IMR-90 (cell line): ENCODE measurements around the gene ABHD17C. TPM values are rescaled to one million over a fixed set of nuclear protein-coding genes. Genes with fewer than 3 reads are reported as not detected.

Experiments
- ATAC-seq: fragments of 200-7000 bp; cut with Tn5 transposase; 2 replicates; pipeline ENCODE4 v1.9.1; 2020; ENCODE audit warnings: low read depth, mild to moderate bottlenecking, moderate library complexity
- BruUV-seq: library from RNA; stranded (reverse); fragments of 400-500 nt; replicated peaks from 2 replicates; lab custom pipeline; 2021; lab: Mats Ljungman, UMichigan
- CTCF ChIA-PET: fragments of 300-600 bp; formaldehyde crosslinking; extraction: SDS; loops from one replicate; lab custom pipeline; 2021; ENCODE audit warnings: antibody characterized with exemption; lab: Yijun Ruan, JAX
- POLR2A ChIA-PET: fragments of 300-600 bp; sonication (Branson Sonifier 250); formaldehyde crosslinking; loops from one replicate; lab custom pipeline; 2022; ENCODE audit warnings: antibody characterized with exemption; ENCODE audit not compliant: unreplicated experiment; lab: Charles Lee
- DNase-seq: peaks from one replicate; pipeline ENCODE4 v3.0.0; 2013
- H2AFZ ChIP-seq: replicated peaks from 2 replicates; pipeline ENCODE3; 2013; ENCODE audit warnings: low read length, mild to moderate bottlenecking; ENCODE audit not compliant: poor library complexity
- H2AK5ac ChIP-seq: 2 replicates; pipeline ENCODE4 v1.6.1; 2013; ENCODE audit warnings: low read depth, low read length, inconsistent platforms
- H2AK9ac ChIP-seq: replicated peaks from 2 replicates; pipeline ENCODE3; 2013; ENCODE audit warnings: mild to moderate bottlenecking, low read depth, low read length, moderate library complexity; ENCODE audit not compliant: poor library complexity
- H2BK120ac ChIP-seq: 2 replicates; pipeline ENCODE4 v1.6.1; 2013; ENCODE audit warnings: low read depth, low read length, inconsistent platforms
- H2BK15ac ChIP-seq: 3 replicates; pipeline ENCODE4 v1.6.1; 2013; ENCODE audit warnings: low read depth, low read length, inconsistent platforms
- H2BK20ac ChIP-seq: 2 replicates; pipeline ENCODE4 v1.6.1; 2013; ENCODE audit warnings: low read depth, mild to moderate bottlenecking, inconsistent platforms, low read length, moderate library complexity
- H2BK5ac ChIP-seq: 2 replicates; pipeline ENCODE4 v1.6.1; 2013; ENCODE audit warnings: mild to moderate bottlenecking, low read depth, low read length, inconsistent platforms; ENCODE audit not compliant: poor library complexity, severe bottlenecking
- H3K14ac ChIP-seq: replicated peaks from 2 replicates; pipeline ENCODE4 v1.6.1; 2013; ENCODE audit warnings: low read depth, low read length, inconsistent platforms
- H3K18ac ChIP-seq: 2 replicates; pipeline ENCODE4 v1.6.1; 2013; ENCODE audit warnings: low read depth, low read length, control low read depth
- H3K23ac ChIP-seq: 2 replicates; pipeline ENCODE4 v1.6.1; 2013; ENCODE audit warnings: low read depth, low read length, inconsistent platforms
- H3K27ac ChIP-seq: 2 replicates; pipeline ENCODE4 v1.5.1; 2013; ENCODE audit warnings: mild to moderate bottlenecking, control low read depth, low read length; ENCODE audit not compliant: insufficient read depth
- H3K27me3 ChIP-seq: 2 replicates; pipeline ENCODE4 v1.6.1; 2013; ENCODE audit warnings: low read length; ENCODE audit not compliant: control insufficient read depth, insufficient read depth
- H3K36me3 ChIP-seq: 2 replicates; pipeline ENCODE4 v1.6.1; 2013; ENCODE audit warnings: low read length, mixed read lengths; ENCODE audit not compliant: control insufficient read depth, insufficient read depth
- H3K4ac ChIP-seq: 2 replicates; pipeline ENCODE4 v1.6.1; 2013; ENCODE audit warnings: low read depth, low read length, inconsistent platforms
- H3K4me1 ChIP-seq: 2 replicates; pipeline ENCODE4 v1.6.1; 2013; ENCODE audit warnings: low read length, mixed read lengths; ENCODE audit not compliant: control insufficient read depth, insufficient read depth
- H3K4me2 ChIP-seq: 2 replicates; pipeline ENCODE4 v1.6.1; 2013; ENCODE audit warnings: low read depth, mild to moderate bottlenecking, control low read depth, low read length, moderate library complexity
- H3K4me3 ChIP-seq: 2 replicates; pipeline ENCODE4 v1.5.1; 2013; ENCODE audit warnings: low read depth, mild to moderate bottlenecking, control low read depth, low read length, moderate library complexity; ENCODE audit not compliant: insufficient read depth
- H3K56ac ChIP-seq: 2 replicates; pipeline ENCODE4 v1.6.1; 2013; ENCODE audit warnings: low read length, inconsistent platforms; ENCODE audit not compliant: insufficient read depth; ENCODE audit errors: extremely low read depth
- H3K79me1 ChIP-seq, 2 experiments: 2 replicates each; pipeline ENCODE4 v1.6.1; 2013; ENCODE audit warnings: low read length in 2 of 2, inconsistent platforms in 1 of 2, low read depth in 1 of 2
- H3K9ac ChIP-seq: 2 replicates; pipeline ENCODE4 v1.6.1; 2013; ENCODE audit warnings: low read depth, low read length, control low read depth
- H3K9me1 ChIP-seq: 2 replicates; pipeline ENCODE4 v1.6.1; 2013; ENCODE audit warnings: low read length, inconsistent platforms; ENCODE audit not compliant: insufficient read depth
- H3K9me3 ChIP-seq: 2 replicates; pipeline ENCODE4 v1.6.1; 2013; ENCODE audit warnings: low read length; ENCODE audit not compliant: control insufficient read depth, insufficient read depth
- H4K20me1 ChIP-seq: 2 replicates; pipeline ENCODE4 v1.6.1; 2013; ENCODE audit warnings: low read length, inconsistent platforms; ENCODE audit not compliant: insufficient read depth
- H4K5ac ChIP-seq: 2 replicates; pipeline ENCODE4 v1.6.1; 2013; ENCODE audit warnings: mild to moderate bottlenecking, low read depth, low read length, control low read depth
- H4K8ac ChIP-seq, 2 experiments: 2 replicates each; pipeline ENCODE4 v1.6.1; 2013; ENCODE audit warnings: low read depth in 2 of 2, low read length in 2 of 2, control low read depth in 1 of 2, inconsistent platforms in 1 of 2
- H4K91ac ChIP-seq: 2 replicates; pipeline ENCODE4 v1.6.1; 2013; ENCODE audit warnings: low read depth, low read length, inconsistent platforms; ENCODE audit not compliant: insufficient read depth
- CHD1 ChIP-seq: IDR thresholded peaks from 2 replicates; pipeline ENCODE4 v1.6.1; 2012; ENCODE audit warnings: low read depth, low read length, improper control_type of control experiment
- FOS ChIP-seq: fragments of 150-350 bp; IDR thresholded peaks from 2 replicates; pipeline ENCODE4 v1.6.1; 2016; ENCODE audit warnings: low read depth, low read length
- MAFK ChIP-seq: IDR thresholded peaks from 2 replicates; pipeline ENCODE4 v1.6.1; 2012; ENCODE audit warnings: low read depth, low read length, improper control_type of control experiment
- MAZ ChIP-seq: IDR thresholded peaks from 2 replicates; pipeline ENCODE4 v1.6.1; 2012; ENCODE audit warnings: low read depth, mild to moderate bottlenecking, low read length, improper control_type of control experiment, moderate library complexity, borderline replicate concordance
- POLR2A ChIP-seq: IDR thresholded peaks from 2 replicates; pipeline ENCODE4 v1.6.1; 2012; ENCODE audit warnings: mild to moderate bottlenecking, low read depth, low read length
- RAD21 ChIP-seq: IDR thresholded peaks from 2 replicates; pipeline ENCODE4 v1.6.1; 2012; ENCODE audit warnings: low read length, improper control_type of control experiment
- RCOR1 ChIP-seq: IDR thresholded peaks from 2 replicates; pipeline ENCODE4 v1.6.1; 2012; ENCODE audit warnings: mild to moderate bottlenecking, low read length, improper control_type of control experiment; ENCODE audit not compliant: insufficient replicate concordance
- RFX5 ChIP-seq: IDR thresholded peaks from 2 replicates; pipeline ENCODE4 v1.8.0; 2012; ENCODE audit warnings: low read depth, mild to moderate bottlenecking, low read length, moderate library complexity
- SMC3 ChIP-seq: fragments of 150-350 bp; IDR thresholded peaks from 2 replicates; pipeline ENCODE4 v1.6.1; 2016; ENCODE audit warnings: low read depth, mild to moderate bottlenecking, antibody characterized with exemption, low read length, moderate library complexity
- WGBS, 2 experiments: methylation state at CpG; one replicate each; pipeline versions ENCODE4 v1.1.5 to v1.1.7; 2013; ENCODE audit warnings: missing lambda C conversion rate in 2 of 2; ENCODE audit not compliant: insufficient read length in 1 of 2; ENCODE audit errors: extremely low coverage in 2 of 2; 5-methylcytosine and 5-hydroxymethylcytosine counted together
- dilution Hi-C: fragments of 300-500 bp; cut with HindIII; formaldehyde crosslinking; loops from one replicate; pipeline ENCODE4 v1.14.3; 2018; ENCODE audit warnings: low sequenced_read_pairs; ENCODE audit not compliant: unreplicated experiment
- in situ Hi-C: fragments of 300-500 bp; cut with MboI; formaldehyde crosslinking; loops from 3 replicates; pipeline ENCODE4 v1.14.3; 2019; ENCODE audit warnings: low sequenced_read_pairs, inconsistent platforms, mixed read lengths
- intact Hi-C: fragments of 100-400 bp; cut with micrococcal nuclease; formaldehyde crosslinking; loops from 2 replicates; pipeline ENCODE4 v1.10.0; 2022
- polyA plus RNA-seq, 3 experiments: library from polyadenylated mRNA; depleted of rRNA; stranded (reverse); fragments of >200 nt; gene quantifications; 2 replicates each; pipeline ENCODE4 v1.2.3, GENCODE V29; 2012; ENCODE audit warnings: low replicate concordance in 1 of 3
- total RNA-seq: library from RNA; depleted of rRNA; stranded (reverse); fragments of >200 nt; gene quantifications from 2 replicates; pipeline ENCODE4 v1.2.3, GENCODE V29; 2012
- TF ChIP-seq, protein P1 (sequence below): conservative IDR thresholded peaks from 2 replicates; pipeline ENCODE4 v1.5.1; 2012; ENCODE audit warnings: mild to moderate bottlenecking, low read depth, low read length, improper control_type of control experiment
- TF ChIP-seq, protein P2 (sequence below): fragments of 150-350 bp; IDR thresholded peaks from 2 replicates; pipeline ENCODE4 v1.6.1; 2016; ENCODE audit warnings: low read depth, mild to moderate bottlenecking, low read length, moderate library complexity, borderline replicate concordance

ABHD17C gene
- total and polyA plus RNA-seq, 2 of the 4 experiments (the other 2 are of a cell fraction), result 5.4 to 10.3 TPM

- Histone ChIP-seq H4K8ac (no peak overlapping the region), H3K4me2 (no peak overlapping the region), H4K91ac (no peak overlapping the region), H3K4me1 (no peaks in the 10 kb centered on the region), H4K20me1 (peaks cover 61% of the 10 kb centered on the region), H3K27me3 (no peaks in the 10 kb centered on the region), H2BK15ac (no peak overlapping the region), H3K9me3 (no peaks in the 10 kb centered on the region), H3K27ac (no peak overlapping the region), H2AK5ac (no peak overlapping the region), H3K4me3 (no peak overlapping the region), H2BK5ac (no peak overlapping the region), H3K79me1 (peaks cover 0 to 8% of the 10 kb centered on the region in 2 experiments; a peak in 1 of 4 replicates), H2AK9ac (no peak overlapping the region), H3K14ac (no peak overlapping the region), H3K9me1 (peaks cover 8% of the 10 kb centered on the region; the same call in 1 of the 2 replicates), H2BK120ac (no peak overlapping the region), H2AFZ (no peak overlapping the region), H3K9ac (no peak overlapping the region), H3K18ac (no peak overlapping the region), H3K56ac (no peak overlapping the region), H4K5ac (no peak overlapping the region), H2BK20ac (no peak overlapping the region), H3K4ac (no peak overlapping the region), H3K36me3 (peaks cover 59% of the 10 kb centered on the region), H3K23ac (no peak overlapping the region)
- no TSS peak for BruUV-seq
- in situ Hi-C loops, result no loop called here
- TF ChIP-seq CHD1 (no peak), FOS (no peak), RFX5 (no peak), RAD21 (no peak), POLR2A (no peak), RCOR1 (no peak), MAFK (no peak), MAZ (no peak), SMC3 (no peak)
- TF ChIP-seq, protein P1, sequence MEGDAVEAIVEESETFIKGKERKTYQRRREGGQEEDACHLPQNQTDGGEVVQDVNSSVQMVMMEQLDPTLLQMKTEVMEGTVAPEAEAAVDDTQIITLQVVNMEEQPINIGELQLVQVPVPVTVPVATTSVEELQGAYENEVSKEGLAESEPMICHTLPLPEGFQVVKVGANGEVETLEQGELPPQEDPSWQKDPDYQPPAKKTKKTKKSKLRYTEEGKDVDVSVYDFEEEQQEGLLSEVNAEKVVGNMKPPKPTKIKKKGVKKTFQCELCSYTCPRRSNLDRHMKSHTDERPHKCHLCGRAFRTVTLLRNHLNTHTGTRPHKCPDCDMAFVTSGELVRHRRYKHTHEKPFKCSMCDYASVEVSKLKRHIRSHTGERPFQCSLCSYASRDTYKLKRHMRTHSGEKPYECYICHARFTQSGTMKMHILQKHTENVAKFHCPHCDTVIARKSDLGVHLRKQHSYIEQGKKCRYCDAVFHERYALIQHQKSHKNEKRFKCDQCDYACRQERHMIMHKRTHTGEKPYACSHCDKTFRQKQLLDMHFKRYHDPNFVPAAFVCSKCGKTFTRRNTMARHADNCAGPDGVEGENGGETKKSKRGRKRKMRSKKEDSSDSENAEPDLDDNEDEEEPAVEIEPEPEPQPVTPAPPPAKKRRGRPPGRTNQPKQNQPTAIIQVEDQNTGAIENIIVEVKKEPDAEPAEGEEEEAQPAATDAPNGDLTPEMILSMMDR, result no peak
- TF ChIP-seq, protein P2, sequence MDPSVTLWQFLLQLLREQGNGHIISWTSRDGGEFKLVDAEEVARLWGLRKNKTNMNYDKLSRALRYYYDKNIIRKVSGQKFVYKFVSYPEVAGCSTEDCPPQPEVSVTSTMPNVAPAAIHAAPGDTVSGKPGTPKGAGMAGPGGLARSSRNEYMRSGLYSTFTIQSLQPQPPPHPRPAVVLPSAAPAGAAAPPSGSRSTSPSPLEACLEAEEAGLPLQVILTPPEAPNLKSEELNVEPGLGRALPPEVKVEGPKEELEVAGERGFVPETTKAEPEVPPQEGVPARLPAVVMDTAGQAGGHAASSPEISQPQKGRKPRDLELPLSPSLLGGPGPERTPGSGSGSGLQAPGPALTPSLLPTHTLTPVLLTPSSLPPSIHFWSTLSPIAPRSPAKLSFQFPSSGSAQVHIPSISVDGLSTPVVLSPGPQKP, result no peak
- ATAC-seq, result 0 out of 2 replicates have a peak, but pooled peaks have one; percentile 12
- intact Hi-C loops, result no loop called here
- WGBS, 2 experiments, result 89% methylated on average over 5 of the region's 10 CpGs; no CpG with 5 or more reads in 1 of the 2 experiments
- no peak for DNase-seq
- CTCF ChIA-PET, result no interaction called here
- dilution Hi-C loops, result no loop called here
- POLR2A ChIA-PET, result no interaction called here
Measured at GRCh38 chr15:80801891-80802680, 107.0 kb downstream of the ABHD17C start.
